Suprapubic skin (tissue), 4 donors: ENCODE results near the gene DGKQ.

Experiments used
- EP300 ChIP-seq: sonication (generic); formaldehyde crosslinking; IDR thresholded peaks from one replicate; pipeline ENCODE4 v1.6.1; 2017; ENCODE audit warnings: antibody characterized with exemption
- POLR2AphosphoS5 ChIP-seq, 3 donors: sonication (generic); formaldehyde crosslinking; IDR thresholded peaks; one replicate each; pipeline ENCODE4 v1.6.1; 2017; ENCODE audit warnings: antibody characterized with exemption in 3 of 3
- TF ChIP-seq, protein P1 (sequence below), 2 donors: fragments of 200-600 bp in 1 of 2; fragments of 450-650 bp in 1 of 2; sonication (generic) in 1 of 2; IDR thresholded peaks; one replicate each; pipeline ENCODE4 v1.5.1; 2016 to 2019; ENCODE audit warnings: antibody characterized with exemption in 2 of 2, mild to moderate bottlenecking in 1 of 2, moderate library complexity in 1 of 2

DNA sequence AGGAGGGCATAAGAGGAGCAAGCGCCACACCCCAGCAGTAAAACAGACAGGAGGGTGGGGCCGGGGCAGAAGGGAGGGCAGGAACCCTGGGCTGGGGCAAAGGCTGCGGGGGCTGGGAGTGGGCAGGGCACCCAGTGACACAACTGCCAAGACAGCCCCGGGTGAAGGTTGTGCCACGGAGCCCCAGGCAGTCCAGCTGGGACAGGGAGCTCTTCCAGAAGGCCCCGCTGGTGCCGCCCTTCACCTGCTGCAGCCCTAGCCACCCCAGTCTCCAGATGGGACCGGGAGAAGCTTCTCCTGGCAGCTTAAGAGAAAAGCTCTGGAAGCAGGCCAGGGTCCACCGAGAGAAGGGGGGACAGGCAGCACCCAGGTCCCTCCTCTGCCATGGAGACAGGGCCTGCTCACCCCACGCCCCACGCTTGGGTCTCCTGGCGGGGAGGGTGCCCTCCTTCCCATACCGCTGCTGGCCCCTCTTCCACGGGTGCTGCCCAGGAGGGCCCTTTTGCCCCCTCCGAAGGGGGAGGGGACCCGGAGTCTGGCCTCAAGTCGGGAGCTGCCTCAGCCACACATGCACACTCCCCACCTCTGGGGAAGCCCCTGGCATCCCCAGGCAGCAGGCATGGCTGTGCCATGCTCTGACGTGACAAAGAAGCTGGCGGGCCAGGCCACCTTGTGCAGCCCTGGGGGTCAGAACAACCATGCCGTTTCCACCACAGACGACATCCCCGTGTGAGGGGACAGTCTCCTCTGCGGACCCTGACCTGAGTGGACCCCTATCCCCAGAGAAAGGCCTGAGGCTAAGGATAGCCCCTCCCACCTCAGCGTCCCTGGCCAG lies 1.5 kb downstream of the DGKQ start:
- TF ChIP-seq EP300 (no peak), POLR2AphosphoS5 (IDR thresholded peaks at IDR 0.05) (no peak)
- TF ChIP-seq, protein P1, sequence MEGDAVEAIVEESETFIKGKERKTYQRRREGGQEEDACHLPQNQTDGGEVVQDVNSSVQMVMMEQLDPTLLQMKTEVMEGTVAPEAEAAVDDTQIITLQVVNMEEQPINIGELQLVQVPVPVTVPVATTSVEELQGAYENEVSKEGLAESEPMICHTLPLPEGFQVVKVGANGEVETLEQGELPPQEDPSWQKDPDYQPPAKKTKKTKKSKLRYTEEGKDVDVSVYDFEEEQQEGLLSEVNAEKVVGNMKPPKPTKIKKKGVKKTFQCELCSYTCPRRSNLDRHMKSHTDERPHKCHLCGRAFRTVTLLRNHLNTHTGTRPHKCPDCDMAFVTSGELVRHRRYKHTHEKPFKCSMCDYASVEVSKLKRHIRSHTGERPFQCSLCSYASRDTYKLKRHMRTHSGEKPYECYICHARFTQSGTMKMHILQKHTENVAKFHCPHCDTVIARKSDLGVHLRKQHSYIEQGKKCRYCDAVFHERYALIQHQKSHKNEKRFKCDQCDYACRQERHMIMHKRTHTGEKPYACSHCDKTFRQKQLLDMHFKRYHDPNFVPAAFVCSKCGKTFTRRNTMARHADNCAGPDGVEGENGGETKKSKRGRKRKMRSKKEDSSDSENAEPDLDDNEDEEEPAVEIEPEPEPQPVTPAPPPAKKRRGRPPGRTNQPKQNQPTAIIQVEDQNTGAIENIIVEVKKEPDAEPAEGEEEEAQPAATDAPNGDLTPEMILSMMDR (IDR thresholded peaks at IDR 0.05), result no peak
